ENCODE results near the gene BSN.

Gene BSN

GRCh38 chr3:49715611-49716121, 161.4 kb downstream of the BSN start:
- ChIA-PET POLR2A (interaction anchor here (1.3 kb wide), 1 partner anchor 8 kb away, joined by 9 read pairs; the partner anchor contains the start of gene GMPPB), CTCF (no interaction called here)
- H3K9me3 ChIP-seq (ENCODE audit: control insufficient read depth, insufficient read depth, low read depth, low read length) = no peaks in the 10 kb centered on the region
- TF ChIP-seq YY2 (tag by site-specific recombination; IDR thresholded peaks at IDR 0.05) (no peak), ZNF530 (tag by site-specific recombination; IDR thresholded peaks at IDR 0.05; ENCODE audit: low read depth) (no peak), ZNF747 (tag by site-specific recombination; IDR thresholded peaks at IDR 0.05) (no peak), KLF7 (tag by site-specific recombination; IDR thresholded peaks at IDR 0.05; ENCODE audit: borderline replicate concordance) (no peak), ZNF558 (tag by site-specific recombination; IDR thresholded peaks at IDR 0.05) (no peak), ZNF416 (tag by site-specific recombination; IDR thresholded peaks at IDR 0.05) (no peak), ZBTB20 (tag by site-specific recombination; IDR thresholded peaks at IDR 0.05) (no peak), SP3 (tag by site-specific recombination; IDR thresholded peaks at IDR 0.05) (no peak), ZNF548 (tag by site-specific recombination; IDR thresholded peaks at IDR 0.05) (no peak), MYNN (tag by site-specific recombination; IDR thresholded peaks at IDR 0.05; ENCODE audit: borderline replicate concordance) (no peak), ZNF664 (tag by site-specific recombination; IDR thresholded peaks at IDR 0.05) (no peak), BCL11B (tag by site-specific recombination; IDR thresholded peaks at IDR 0.05; ENCODE audit: low read depth) (no peak), MEIS1 (CRISPR knock-in tag; IDR thresholded peaks at IDR 0.05; ENCODE audit: borderline replicate concordance) (no peak), ZNF239 (tag by site-specific recombination; IDR thresholded peaks at IDR 0.05) (no peak), ZNF670 (tag by site-specific recombination; IDR thresholded peaks at IDR 0.05; ENCODE audit: low read depth) (no peak), INSM2 (tag by site-specific recombination; IDR thresholded peaks at IDR 0.05) (no peak), ZNF223 (tag by site-specific recombination; IDR thresholded peaks at IDR 0.05) (no peak), ZNF623 (tag by site-specific recombination; IDR thresholded peaks at IDR 0.05) (no peak), ZNF692 (tag by site-specific recombination; IDR thresholded peaks at IDR 0.05) (no peak), ELK4 (IDR thresholded peaks at IDR 0.05; ENCODE audit: borderline replicate concordance, low read depth, low read length) (no peak)
- H3K4me3 ChIP-seq (ENCODE audit: low read depth, low read length) = no peak overlapping the region
- peaks cover 0 to 71% of the 10 kb centered on the region in 2 experiments; a peak in 2 of 3 replicates for H3K36me3 ChIP-seq (ENCODE audit: control insufficient read depth in 2 of 2, insufficient read depth in 1 of 2, low read length in 2 of 2)
- no peak overlapping the region for H3K27ac ChIP-seq (ENCODE audit: extremely low read depth, low read depth, low read length)
- H3K4me1 ChIP-seq (ENCODE audit: control insufficient read depth, insufficient read depth, low read length) = no peaks in the 10 kb centered on the region

GRCh38 chr3:49716169-49716568, 161.9 kb downstream of the BSN start:
- H3K27ac ChIP-seq (ENCODE audit: extremely low read depth, low read depth, low read length) = no peak overlapping the region
- peaks cover 0 to 76% of the 10 kb centered on the region in 2 experiments; a peak in 2 of 3 replicates for H3K36me3 ChIP-seq (ENCODE audit: control insufficient read depth in 2 of 2, insufficient read depth in 1 of 2, low read length in 2 of 2)
- H3K9me3 ChIP-seq (ENCODE audit: control insufficient read depth, insufficient read depth, low read depth, low read length) = no peaks in the 10 kb centered on the region
- H3K4me1 ChIP-seq (ENCODE audit: control insufficient read depth, insufficient read depth, low read length) = no peaks in the 10 kb centered on the region
- no peak overlapping the region for H3K4me3 ChIP-seq (ENCODE audit: low read depth, low read length)
- CTCF ChIA-PET = no interaction called here
- TF ChIP-seq SP2 (tag by site-specific recombination; IDR thresholded peaks at IDR 0.05) (no peak), ZNF292 (tag by site-specific recombination; IDR thresholded peaks at IDR 0.05; ENCODE audit: borderline replicate concordance, low read depth) (no peak), KLF17 (tag by site-specific recombination; IDR thresholded peaks at IDR 0.05) (no peak), ZNF24 (tag by site-specific recombination; IDR thresholded peaks at IDR 0.05) (no peak), GLI2 (tag by site-specific recombination; IDR thresholded peaks at IDR 0.05; ENCODE audit: borderline replicate concordance, low read depth) (no peak), PRDM1 (tag by site-specific recombination; IDR thresholded peaks at IDR 0.05) (no peak), AEBP2 (tag by site-specific recombination; IDR thresholded peaks at IDR 0.05; ENCODE audit: borderline replicate concordance) (no peak), ZNF704 (tag by site-specific recombination; IDR thresholded peaks at IDR 0.05) (no peak)
- POLR2A ChIA-PET = no interaction called here
